AG09319 (cell line): ENCODE data around the gene SH3BGRL2.

Experiments
- DNase-seq: peaks from one replicate; pipeline ENCODE4 v3.0.0-alpha.2; 2010; ENCODE audit warnings: low read depth; ENCODE audit errors: extremely low read depth
- TF ChIP-seq, protein P1 (sequence below): IDR thresholded peaks from 2 replicates; pipeline ENCODE4 v1.5.1; 2011; ENCODE audit warnings: low read depth, mild to moderate bottlenecking, inconsistent platforms, low read length, moderate library complexity

Gene SH3BGRL2

DNA sequence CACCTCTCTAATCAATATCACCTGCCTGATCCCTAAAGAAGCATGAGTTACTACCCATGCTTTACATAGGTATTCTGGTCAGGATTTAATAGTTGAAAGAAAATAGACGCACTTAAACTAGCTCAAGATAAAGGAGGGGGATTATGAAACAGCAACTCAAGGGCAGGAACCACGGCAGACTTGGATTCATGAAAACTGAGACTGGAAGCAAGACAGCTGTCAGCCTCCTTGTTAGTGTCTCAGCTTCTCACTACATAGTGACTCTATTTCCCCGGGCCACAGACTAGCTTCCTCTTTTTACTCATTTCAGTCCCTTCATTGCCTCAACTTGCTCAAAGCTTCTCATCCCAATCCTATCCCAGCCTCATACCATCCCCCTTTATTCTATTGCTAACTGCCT lies 4.3 kb upstream of the SH3BGRL2 start:
- TF ChIP-seq, protein P1, sequence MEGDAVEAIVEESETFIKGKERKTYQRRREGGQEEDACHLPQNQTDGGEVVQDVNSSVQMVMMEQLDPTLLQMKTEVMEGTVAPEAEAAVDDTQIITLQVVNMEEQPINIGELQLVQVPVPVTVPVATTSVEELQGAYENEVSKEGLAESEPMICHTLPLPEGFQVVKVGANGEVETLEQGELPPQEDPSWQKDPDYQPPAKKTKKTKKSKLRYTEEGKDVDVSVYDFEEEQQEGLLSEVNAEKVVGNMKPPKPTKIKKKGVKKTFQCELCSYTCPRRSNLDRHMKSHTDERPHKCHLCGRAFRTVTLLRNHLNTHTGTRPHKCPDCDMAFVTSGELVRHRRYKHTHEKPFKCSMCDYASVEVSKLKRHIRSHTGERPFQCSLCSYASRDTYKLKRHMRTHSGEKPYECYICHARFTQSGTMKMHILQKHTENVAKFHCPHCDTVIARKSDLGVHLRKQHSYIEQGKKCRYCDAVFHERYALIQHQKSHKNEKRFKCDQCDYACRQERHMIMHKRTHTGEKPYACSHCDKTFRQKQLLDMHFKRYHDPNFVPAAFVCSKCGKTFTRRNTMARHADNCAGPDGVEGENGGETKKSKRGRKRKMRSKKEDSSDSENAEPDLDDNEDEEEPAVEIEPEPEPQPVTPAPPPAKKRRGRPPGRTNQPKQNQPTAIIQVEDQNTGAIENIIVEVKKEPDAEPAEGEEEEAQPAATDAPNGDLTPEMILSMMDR = no peak
- no peak for DNase-seq

GRCh38 chr6:79627422-79627821 lies 3.7 kb upstream of the SH3BGRL2 start:
- no peak for DNase-seq
- TF ChIP-seq, protein P1 = no peak

- no peak for DNase-seq
- TF ChIP-seq, protein P1 = no peak
Measured at GRCh38 chr6:79628466-79629288, 2.5 kb upstream of the SH3BGRL2 start.

DNA sequence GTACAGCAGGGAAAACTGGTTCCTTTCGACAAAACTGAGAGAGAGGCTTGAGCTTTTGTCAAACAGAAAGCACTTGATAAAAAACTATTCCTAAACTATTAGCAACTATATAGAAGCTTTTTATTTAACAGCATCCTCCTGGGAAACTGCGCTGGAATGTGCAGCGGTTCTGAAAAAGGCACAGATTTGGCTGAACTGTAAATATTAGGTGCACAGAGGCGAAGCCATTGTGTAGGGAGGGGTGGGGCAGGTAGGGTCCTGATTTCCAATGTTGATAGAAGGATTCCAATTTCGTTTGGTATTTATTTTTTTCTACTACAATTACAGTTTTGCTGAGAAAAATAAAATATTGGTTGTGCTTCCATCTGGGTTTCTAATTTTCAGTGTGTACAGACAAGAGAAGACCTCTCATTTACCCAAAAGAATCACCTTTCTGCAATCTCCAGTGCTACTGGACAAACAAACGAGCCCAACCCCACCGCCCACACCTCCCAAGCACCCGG lies 698 bp upstream of the SH3BGRL2 start:
- TF ChIP-seq, protein P1 = no peak
- DNase-seq = no peak

GRCh38 chr6:79631693-79632172 lies 604 bp downstream of the SH3BGRL2 start:
- no peak for DNase-seq
- TF ChIP-seq, protein P1 = no peak

- DNase-seq = no peak
- TF ChIP-seq, protein P1 = no peak
Measured at GRCh38 chr6:79632580-79632979, 1.5 kb downstream of the SH3BGRL2 start.

- TF ChIP-seq, protein P1 = no peak
Measured at GRCh38 chr6:79634491-79635231, 3.5 kb downstream of the SH3BGRL2 start.

More at GRCh38 chr6:79634491-79635231, 3.5 kb downstream of the SH3BGRL2 start:
- DNase-seq = no peak
